Amniotic epithelial cell (primary cell): ENCODE results near the gene MTHFD2.
"Not testable (repeated sequence)": the region's sequence is repeated elsewhere in the genome, so short reads cannot be mapped to it uniquely, and the experiment has no call there.

Experiments used
- DNase-seq: peaks from one replicate; pipeline ENCODE4 v3.0.0-alpha.2; 2010; ENCODE audit warnings: low read depth

The MTHFD2 gene

DNA sequence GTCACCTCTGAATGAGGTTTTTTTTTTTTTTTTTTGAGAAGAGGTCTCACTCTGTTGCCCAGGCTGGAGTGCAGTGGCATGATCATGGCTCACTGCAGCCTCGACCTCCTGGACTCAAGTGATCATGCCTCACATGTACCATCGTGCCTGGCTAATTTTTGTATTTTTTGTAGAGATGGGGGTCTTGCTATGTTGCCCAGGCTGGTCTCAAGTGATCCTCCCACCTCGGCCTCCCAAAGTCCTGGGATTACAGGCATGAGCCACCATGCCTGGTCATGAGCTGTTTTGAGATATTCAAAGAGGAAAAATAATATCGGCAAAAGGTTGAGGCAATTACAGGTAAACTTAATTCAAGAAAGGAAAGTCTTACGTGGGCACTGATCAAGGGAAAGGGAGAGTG lies 31.4 kb downstream of the MTHFD2 start:
- DNase-seq = not testable (repeated sequence)

GRCh38 chr2:74232426-74232825 lies 34.0 kb downstream of the MTHFD2 start:
- DNase-seq = no peak

- DNase-seq = no peak
Observed at GRCh38 chr2:74233648-74234047, 35.2 kb downstream of the MTHFD2 start.

GRCh38 chr2:74235041-74235440 lies 36.6 kb downstream of the MTHFD2 start:
- DNase-seq = no peak

GRCh38 chr2:74238879-74239278 lies 40.5 kb downstream of the MTHFD2 start:
- DNase-seq = peak; percentile 61

DNA sequence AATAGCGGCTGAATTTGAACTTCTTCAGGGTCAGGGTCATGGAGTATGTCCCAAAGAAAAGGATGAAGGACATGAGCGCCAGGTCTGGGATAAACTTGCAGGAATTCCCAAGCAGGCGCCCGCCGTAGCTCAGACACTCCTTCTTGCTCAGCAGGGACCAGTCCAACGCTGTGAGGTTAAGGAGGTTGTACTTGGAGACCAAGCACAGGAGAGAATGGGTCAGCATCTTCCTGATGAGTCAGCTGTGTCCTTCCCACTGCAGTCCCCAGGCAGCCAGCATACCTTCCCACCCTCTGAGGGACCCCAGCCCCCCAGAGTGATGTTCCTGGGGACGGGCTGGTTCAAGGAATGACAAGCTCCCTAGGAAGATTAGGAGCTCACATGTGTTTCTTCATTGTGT lies 40.9 kb downstream of the MTHFD2 start:
- DNase-seq = no peak

- DNase-seq = no peak
Observed at GRCh38 chr2:74242354-74243071, 44.1 kb downstream of the MTHFD2 start.

DNA sequence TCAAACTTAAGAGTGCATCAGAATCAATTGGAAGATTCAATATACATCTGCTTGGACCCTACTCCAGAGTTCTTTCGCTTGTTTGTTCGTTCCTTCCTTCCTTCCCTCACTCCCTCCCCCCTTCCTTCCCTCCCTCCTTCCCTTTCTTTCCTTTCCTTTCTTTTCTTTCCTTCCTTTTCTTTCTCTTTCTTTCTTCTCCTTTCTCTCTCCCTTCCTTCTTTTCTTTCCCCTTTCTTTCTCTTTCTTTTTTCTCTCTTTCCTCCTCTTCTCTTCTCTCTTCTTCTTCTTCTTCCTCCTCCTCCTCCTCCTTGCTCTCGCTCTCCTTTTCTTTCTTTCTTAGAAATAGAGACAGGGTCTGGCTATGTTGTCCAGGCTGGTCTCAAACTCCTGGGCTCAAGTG lies 45.9 kb downstream of the MTHFD2 start:
- DNase-seq = no peak

GRCh38 chr2:74246496-74247195 lies 48.2 kb downstream of the MTHFD2 start:
- no peak for DNase-seq

GRCh38 chr2:74249406-74250122 lies 51.1 kb downstream of the MTHFD2 start:
- DNase-seq = no peak

GRCh38 chr2:74250189-74250631 lies 51.8 kb downstream of the MTHFD2 start:
- DNase-seq = peak; percentile 21

GRCh38 chr2:74252036-74252435 lies 53.6 kb downstream of the MTHFD2 start:
- no peak for DNase-seq

DNA sequence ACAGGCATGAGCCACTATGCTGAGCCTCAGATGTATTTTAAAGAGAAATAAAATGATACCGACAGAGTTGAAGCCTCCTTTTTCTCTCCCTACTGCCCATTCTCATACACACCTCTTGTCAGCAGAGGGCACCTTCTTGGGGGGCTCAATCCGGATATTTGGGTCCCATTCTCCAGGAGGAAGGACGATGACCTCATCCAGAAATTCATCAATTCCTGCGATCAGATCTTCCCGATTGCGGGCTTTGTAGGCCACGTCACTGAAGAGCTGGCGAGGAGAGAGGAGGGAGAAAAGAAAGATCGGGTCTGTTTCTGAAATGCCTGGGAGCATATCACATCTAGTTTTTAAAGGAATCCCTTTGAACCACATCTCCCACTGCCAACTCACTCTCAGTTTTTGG lies 54.4 kb downstream of the MTHFD2 start:
- no peak for DNase-seq

GRCh38 chr2:74253306-74253970 lies 55.0 kb downstream of the MTHFD2 start:
- no peak for DNase-seq

- DNase-seq = no peak
Observed at GRCh38 chr2:74253971-74254310, 55.5 kb downstream of the MTHFD2 start.

DNA sequence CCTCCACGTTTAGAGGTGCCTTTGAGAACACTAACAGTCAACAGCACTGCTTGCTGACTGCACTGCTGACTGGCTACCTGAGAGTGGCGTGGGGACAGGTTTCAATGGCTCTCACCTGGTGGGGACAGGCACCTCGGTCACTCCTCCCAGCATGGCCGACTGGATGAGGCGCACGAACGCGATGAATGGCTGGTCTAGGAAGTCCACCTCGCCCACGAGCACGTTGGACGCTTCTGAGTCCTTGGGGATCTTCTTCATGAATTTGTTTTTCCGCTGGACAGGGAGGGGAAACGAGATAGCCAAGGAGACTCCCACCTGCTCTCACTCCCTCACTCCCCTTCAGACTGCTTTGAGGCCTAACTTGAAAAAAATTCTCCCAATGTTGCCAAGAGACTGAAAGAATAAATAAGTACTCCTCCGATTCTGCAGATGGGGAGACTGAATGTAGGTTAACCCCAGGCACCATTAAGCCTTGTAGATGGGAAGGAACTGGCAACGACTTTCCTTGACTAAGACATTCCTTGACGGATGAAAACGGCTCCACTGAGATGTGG lies 57.3 kb downstream of the MTHFD2 start:
- no peak for DNase-seq

DNA sequence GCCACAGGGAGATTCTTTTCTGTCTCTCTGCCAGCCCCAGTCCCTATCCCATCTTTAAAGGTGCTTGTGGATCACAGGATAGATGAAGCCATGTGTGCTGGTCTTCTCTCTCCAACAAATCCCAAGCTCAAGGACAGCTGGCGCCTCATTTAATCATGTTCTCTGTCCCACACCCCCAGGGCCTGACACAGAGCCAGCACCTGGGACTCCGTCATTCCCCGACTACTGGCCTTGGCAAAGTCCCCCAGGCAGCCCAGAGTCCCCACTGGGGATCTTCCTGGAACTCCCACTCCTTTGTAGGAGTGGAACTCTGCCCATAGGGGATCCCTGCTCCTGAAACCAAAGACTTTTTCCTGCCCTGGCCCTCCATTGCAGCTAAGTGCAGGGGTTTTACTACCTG lies 60.8 kb downstream of the MTHFD2 start:
- no peak for DNase-seq

DNA sequence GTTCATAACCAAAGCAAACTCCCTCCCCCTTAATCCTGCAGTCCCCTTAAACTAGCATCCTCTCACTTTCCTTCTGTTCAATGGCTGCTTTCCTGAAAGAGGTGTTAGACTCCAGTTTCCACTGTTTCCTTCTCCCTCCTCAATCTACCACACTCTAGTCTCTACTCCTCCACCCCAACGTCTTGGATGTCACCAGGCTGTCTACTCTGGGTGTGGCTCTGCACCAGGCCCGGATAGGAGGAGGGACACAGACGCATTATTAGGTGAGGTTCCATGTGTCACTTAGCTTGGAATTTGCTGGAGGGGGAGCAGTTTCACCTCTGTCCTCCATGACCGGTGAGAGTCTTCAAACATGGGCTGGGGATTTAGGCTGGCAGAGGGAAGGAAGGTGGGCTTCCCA lies 61.3 kb downstream of the MTHFD2 start:
- DNase-seq = no peak

DNA sequence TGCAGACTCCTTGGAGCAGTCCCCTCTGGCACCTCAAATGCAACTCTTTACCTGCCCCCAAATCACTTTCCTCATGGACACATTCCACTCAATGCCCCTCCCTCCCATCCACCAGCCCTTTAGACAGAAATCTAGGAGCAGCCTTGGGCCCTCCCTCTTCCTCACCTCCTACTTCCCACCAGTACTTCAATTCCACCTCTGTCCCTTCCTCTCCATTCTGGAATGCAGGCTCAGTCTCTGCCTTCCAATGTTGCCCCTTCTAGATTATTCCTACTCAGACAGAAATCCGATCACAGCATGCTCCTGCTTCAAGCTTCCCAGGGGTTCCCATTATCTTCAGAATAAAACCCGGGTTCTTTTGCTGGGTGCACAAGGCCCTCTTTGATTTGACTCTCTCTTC lies 62.1 kb downstream of the MTHFD2 start:
- no peak for DNase-seq

- peak; percentile 13 for DNase-seq
Observed at GRCh38 chr2:74261204-74261864, 62.9 kb downstream of the MTHFD2 start.

DNA sequence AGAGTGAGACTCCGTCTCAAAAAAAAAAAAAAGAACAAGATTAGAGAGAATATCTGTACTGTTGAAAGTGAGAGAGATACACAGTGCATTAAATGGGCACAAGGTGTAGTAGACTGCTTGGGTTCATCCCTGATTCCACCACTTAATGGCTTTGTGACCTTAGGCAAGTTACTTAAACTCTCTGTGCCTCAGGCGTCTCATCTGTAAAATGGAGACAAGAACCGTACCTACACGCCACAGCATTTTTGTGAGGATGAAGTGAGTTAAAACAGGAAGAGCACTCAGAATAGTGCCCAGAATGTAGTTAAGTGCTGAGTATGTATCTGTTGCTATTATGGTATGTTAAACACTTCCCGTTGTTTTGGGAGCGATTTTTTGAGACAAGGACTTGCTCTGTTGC lies 64.3 kb downstream of the MTHFD2 start:
- no peak for DNase-seq

- no peak for DNase-seq
Observed at GRCh38 chr2:74264281-74264680, 65.9 kb downstream of the MTHFD2 start.
